Esophagus squamous epithelium (tissue), 4 donors: ENCODE results near the gene C19orf25.
"Not testable (repeated sequence)": the region's sequence is repeated elsewhere in the genome, so short reads cannot be mapped to it uniquely, and the experiment has no call there.

Experiments used
- POLR2A ChIP-seq, 4 donors: fragments of 450-650 bp; IDR thresholded peaks; one replicate each; pipeline ENCODE4 v1.6.1; 2017; ENCODE audit warnings: antibody characterized with exemption in 4 of 4, mild to moderate bottlenecking in 4 of 4, moderate library complexity in 3 of 4
- TF ChIP-seq, protein P1 (sequence below), 6 experiments: fragments of 450-650 bp in 4 of 6; fragments of 200-600 bp in 2 of 6; sonication (generic) in 2 of 6; IDR thresholded peaks; one replicate each; pipeline ENCODE4 v1.5.1; 2016 to 2019; ENCODE audit warnings: antibody characterized with exemption in 6 of 6, mild to moderate bottlenecking in 4 of 6, moderate library complexity in 4 of 6

DNA sequence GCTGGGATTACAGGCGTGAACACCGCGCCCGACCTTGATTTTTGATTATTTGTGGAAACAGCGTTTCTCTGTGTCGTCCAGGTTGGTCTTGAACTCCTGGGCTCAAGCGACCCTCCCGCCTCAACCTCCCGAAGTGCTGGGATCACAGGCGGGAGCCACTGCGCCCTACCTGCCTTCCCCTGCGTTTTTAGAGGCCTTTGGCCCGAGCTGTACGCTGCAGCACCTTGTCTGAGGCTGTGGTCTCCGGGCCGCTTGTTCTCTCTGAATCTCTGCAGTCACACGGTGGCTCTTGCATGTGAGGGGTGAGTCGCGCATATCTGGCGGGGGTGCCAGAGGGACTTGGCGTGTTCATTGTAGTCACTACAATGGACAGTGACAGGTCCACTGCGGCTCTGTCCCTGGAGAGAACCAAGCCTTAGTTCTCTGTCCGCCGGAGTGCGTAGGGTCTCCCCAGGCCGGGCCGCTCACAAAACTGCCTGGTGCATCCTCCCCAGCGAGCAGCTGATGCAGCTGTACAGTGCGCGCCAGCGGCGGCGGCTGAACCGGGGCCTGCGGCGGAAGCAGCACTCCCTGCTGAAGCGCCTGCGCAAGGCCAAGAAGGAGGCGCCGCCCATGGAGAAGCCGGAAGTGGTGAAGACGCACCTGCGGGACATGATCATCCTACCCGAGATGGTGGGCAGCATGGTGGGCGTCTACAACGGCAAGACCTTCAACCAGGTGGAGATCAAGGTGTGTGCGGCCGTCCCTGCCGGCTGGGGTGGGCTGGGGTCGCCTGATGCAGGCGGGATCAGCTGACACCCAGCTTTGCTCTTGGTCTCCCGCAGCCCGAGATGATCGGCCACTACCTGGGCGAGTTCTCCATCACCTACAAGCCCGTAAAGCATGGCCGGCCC lies 39.2 kb downstream of the C19orf25 start:
- TF ChIP-seq, protein P1, sequence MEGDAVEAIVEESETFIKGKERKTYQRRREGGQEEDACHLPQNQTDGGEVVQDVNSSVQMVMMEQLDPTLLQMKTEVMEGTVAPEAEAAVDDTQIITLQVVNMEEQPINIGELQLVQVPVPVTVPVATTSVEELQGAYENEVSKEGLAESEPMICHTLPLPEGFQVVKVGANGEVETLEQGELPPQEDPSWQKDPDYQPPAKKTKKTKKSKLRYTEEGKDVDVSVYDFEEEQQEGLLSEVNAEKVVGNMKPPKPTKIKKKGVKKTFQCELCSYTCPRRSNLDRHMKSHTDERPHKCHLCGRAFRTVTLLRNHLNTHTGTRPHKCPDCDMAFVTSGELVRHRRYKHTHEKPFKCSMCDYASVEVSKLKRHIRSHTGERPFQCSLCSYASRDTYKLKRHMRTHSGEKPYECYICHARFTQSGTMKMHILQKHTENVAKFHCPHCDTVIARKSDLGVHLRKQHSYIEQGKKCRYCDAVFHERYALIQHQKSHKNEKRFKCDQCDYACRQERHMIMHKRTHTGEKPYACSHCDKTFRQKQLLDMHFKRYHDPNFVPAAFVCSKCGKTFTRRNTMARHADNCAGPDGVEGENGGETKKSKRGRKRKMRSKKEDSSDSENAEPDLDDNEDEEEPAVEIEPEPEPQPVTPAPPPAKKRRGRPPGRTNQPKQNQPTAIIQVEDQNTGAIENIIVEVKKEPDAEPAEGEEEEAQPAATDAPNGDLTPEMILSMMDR (IDR thresholded peaks at IDR 0.05): not testable (repeated sequence)
- not testable (repeated sequence) for TF ChIP-seq POLR2A (IDR thresholded peaks at IDR 0.05)
